AG09309 (cell line): ENCODE results near the gene DENND1C.
"Not testable (repeated sequence)": the region's sequence is repeated elsewhere in the genome, so short reads cannot be mapped to it uniquely, and the experiment has no call there.

Source experiments
- DNase-seq: peaks from one replicate; pipeline ENCODE4 v3.0.0-alpha.2; 2010; ENCODE audit warnings: low read depth
- H3K4me3 ChIP-seq: 2 replicates; pipeline ENCODE4 v1.5.1; 2011; ENCODE audit warnings: mild to moderate bottlenecking, low read depth, low read length, moderate library complexity; ENCODE audit not compliant: control insufficient read depth
- TF ChIP-seq, protein P1 (sequence below): IDR thresholded peaks from 2 replicates; pipeline ENCODE4 v1.5.1; 2011; ENCODE audit warnings: mild to moderate bottlenecking, low read depth, low read length, inconsistent platforms; ENCODE audit not compliant: insufficient read depth, control insufficient read depth; ENCODE audit errors: missing control alignments

The DENND1C gene

DNA sequence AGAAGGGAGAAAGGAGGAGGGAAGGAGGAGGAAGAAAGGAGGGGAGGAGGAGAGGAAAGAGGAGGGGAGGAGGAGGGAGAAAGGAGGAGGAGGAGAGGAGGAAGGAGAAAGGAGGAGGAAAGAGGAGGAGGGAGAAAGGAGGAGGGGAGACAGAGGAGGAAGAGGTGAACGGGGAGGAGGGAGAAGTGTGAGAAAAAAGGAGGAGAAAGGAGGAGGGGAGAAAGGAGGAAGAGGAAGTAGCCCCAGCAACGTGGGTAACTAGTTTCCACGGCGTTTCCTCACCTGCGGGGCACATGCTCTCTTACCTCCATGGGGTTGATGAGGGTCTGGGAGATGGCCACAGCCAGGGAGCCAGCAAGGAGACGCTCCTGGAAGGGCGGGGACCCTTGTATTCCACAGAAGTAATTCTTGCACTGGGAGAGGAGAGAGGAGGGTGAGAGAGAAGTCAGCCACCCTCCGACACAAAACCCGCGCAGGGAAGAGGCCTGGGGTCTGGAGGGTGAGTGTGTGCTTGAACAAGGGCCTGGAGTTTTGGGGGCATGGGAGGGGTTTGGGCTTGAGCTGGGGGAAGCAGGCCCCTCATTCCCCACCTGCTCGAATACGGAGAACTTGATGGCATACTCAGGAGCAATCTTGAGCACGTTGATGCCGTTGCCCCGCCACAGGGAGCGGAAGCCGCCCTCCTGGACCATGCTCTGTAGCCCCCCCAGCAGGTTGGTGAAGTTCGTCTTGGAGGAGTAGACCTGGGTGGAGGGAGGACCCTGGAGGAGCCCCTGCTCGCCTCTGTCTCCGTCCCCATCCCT lies 52.0 kb downstream of the DENND1C start:
- no peak for DNase-seq
- no peak overlapping the region for H3K4me3 ChIP-seq
- TF ChIP-seq, protein P1, sequence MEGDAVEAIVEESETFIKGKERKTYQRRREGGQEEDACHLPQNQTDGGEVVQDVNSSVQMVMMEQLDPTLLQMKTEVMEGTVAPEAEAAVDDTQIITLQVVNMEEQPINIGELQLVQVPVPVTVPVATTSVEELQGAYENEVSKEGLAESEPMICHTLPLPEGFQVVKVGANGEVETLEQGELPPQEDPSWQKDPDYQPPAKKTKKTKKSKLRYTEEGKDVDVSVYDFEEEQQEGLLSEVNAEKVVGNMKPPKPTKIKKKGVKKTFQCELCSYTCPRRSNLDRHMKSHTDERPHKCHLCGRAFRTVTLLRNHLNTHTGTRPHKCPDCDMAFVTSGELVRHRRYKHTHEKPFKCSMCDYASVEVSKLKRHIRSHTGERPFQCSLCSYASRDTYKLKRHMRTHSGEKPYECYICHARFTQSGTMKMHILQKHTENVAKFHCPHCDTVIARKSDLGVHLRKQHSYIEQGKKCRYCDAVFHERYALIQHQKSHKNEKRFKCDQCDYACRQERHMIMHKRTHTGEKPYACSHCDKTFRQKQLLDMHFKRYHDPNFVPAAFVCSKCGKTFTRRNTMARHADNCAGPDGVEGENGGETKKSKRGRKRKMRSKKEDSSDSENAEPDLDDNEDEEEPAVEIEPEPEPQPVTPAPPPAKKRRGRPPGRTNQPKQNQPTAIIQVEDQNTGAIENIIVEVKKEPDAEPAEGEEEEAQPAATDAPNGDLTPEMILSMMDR = no peak

DNA sequence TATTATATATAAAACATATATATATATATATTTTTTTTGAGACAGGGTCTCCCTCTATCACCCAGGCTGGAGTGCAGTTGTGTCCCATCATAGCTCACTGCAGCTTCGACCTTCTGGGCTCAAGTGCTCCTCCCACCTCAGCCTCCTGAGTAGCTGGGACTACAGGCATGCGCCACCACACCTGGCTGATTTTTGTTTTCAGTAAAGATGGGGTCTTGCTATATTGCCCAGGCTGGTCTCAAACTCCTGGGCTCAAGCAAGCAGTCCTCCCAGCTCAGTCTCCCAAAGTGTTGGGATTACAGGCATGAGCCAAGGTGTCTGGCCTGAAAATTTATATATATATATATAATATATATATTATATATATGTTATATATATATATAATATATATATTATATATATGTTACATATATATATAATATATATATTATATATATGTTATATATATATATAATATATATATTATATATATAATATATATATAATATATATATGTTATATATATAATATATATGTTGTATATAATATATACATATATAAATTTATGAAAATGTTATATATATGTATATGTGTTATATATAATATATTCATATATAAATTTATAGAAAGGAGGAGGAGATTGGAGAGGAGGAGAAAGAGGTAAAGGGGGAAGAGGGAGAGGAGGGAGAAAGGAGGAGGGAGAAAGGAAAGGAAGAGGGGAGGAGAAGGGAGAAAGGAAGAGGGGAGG lies 52.7 kb downstream of the DENND1C start:
- DNase-seq, H3K4me3 ChIP-seq: not testable (repeated sequence)

DNA sequence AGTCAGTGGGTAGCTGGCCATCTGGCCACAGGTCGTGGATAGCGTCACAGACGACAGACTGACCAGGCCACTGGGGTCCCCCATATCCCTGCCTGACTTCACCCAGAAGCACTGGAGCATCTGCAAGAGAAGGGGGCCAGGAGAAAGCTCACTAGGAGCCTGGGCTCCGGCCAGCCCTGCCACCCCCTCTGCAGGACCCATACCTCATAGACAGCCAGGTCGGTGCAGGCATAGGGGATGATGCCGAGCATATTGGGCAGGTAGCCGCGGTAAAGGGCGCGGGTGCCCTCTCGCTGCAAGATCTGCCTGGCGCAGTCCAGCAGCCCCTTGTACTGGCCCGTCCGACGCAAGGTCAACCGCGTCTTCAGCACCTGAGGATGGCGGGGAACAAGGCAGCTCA lies 54.5 kb downstream of the DENND1C start:
- TF ChIP-seq, protein P1 = no peak

DNA sequence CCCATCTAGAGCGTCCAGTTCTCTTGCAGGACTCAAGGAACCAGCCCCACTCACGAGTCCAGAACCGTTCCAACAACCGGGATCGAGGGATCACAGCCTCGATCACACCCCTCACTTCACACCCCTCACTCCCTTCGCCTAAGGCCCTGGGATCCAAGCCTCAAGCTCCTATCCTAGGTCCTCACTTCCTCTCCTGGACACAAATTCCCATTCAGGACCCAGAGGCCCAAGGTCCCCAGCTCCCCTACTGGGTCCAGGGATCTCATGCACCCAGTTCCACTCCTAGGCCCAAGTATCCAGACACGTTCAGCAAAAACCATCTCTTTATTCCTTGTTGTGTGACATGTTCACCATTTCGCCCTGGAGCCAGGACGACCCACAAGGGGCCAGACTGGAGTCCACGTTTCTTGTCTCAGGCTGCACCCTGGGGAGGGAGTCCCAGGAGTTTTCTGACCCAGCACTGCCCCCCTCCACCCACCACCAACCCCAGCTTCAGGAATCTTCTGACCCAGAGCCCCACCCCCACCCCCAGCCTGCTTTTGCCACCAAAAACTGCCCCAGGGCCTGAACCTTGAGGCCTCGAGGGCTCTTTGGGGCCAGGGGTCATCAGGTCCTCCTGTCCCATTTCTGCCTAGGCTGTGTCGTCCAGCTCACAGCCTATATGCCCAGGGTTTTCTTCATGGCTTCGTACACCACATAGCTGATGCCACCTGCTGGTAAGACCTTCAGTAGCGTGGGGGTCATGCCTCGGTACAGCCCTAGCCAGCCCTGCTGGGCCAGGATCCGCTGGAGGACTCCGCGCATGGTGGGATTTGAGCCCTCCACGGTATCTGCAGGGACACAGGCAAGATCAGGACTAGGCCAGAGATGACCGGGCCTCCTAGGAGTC lies 55.6 kb downstream of the DENND1C start:
- no peak for DNase-seq
- H3K4me3 ChIP-seq = no peak overlapping the region; the same call in 1 of the 2 replicates
- TF ChIP-seq, protein P1 = no peak

More for the DNA sequence above, 54.5 kb downstream of the DENND1C start:
- no peak overlapping the region for H3K4me3 ChIP-seq
- no peak for DNase-seq

DNA sequence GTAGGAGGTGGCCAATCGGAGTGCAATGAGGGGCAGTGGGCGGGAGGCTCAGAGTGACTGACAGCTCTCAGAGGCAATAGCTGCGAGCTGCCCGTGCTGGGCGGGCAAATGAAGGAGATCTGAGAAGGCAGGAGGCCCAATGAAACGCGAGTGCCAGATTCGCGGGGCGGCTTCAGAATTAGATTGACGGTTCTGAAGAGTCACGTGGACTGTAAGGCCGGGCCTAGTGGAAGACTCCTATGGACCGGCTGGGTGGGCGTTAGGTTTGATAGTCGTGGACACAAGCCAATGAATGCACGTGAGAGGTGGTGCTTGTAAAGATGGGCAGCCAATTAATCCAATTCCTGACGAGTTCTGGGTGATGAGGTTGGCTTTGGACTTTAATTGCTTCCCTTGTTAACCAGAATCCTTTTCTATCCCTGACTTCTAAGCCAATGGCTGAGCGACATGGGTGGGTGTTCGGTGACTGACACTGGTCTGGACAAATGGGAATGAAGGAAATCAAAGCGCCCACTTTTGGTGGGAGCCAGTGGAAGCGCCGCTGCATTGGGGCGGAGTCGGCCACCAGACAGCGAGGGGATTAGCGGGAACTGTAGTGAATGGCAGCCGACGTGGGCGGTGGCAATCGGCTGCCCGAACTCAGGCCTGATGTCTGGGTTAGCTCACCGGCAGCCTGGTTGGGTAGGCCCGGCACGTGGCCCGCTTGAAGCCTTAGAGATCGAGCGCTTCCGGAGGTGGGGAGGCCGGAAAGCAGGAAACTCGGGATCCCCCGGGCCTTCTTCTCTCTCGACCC lies 56.5 kb downstream of the DENND1C start:
- peak; percentile 100 for DNase-seq
- no peak overlapping the region; the same call in 1 of the 2 replicates for H3K4me3 ChIP-seq
- TF ChIP-seq, protein P1 = no peak

DNA sequence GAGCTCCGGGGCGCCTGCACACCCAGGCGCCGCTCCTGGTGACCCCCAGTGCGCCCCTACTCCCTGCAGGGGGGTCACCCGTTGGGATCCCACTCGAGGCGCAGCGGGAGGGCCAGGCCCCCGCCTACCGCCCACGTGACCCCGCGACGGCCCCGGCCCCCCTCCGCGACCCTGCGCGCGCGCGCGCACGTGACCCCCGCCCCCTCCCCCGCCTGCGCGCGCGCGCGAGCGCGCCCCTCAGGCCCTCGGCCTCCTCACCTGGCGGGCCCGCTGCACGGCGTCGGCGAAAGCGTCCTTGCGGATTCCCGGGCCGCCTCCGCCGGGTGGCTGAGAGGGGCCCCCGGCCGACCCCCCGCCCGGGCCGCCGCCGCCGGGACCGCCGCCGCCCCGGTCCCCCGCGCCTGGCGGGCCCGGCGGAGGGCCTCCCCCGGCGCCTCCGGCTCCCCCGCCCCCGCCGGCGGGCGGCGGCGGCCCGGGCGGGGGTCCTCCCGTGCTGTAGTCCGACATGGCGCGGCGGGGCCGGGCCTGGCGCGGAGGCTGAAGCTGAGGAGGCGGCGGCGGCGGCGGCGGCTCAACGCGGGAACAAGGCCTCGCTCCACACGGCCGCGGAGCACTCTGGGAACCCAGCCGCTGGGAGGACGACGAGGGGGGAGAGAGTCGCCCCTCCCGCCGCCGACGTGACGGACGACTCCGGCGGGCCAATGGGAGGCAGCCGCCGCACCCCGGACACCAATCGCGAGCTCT lies 57.2 kb downstream of the DENND1C start, which contains the start of gene KHSRP:
Gene KHSRP, minus strand, starts transcription at position 617 of the 744 bp plus-strand sequence. Its CDS starts 110 bp downstream, at position 507.
- no peak for DNase-seq
- TF ChIP-seq, protein P1 = no peak

More for the DNA sequence above, 57.2 kb downstream of the DENND1C start, which contains the start of gene KHSRP:
- H3K4me3 ChIP-seq = peak within 1 kb of the TSS; percentile 98
